Spleen (tissue), 7 donors: ENCODE results near the gene ATL1.

Experiments used
- POLR2A ChIP-seq, 3 donors: fragments of 450-650 bp; IDR thresholded peaks; one replicate each; pipeline ENCODE4 v1.5.1; 2017; ENCODE audit warnings: antibody characterized with exemption in 3 of 3, mild to moderate bottlenecking in 1 of 3
- POLR2AphosphoS5 ChIP-seq, 3 donors: sonication (generic); formaldehyde crosslinking; IDR thresholded peaks; one replicate each; pipeline ENCODE4 v1.5.1; 2017; ENCODE audit warnings: antibody characterized with exemption in 3 of 3
- TF ChIP-seq, protein P1 (sequence below), 11 experiments: fragments of 200-600 bp in 7 of 11; fragments of 450-650 bp in 4 of 11; sonication (generic) in 4 of 11; IDR thresholded peaks in 8 of 11; conservative IDR thresholded peaks in 3 of 11; 1 replicate in 7 of 11; 2 replicates in 4 of 11; pipeline versions ENCODE4 v1.4.0 to v1.8.0; 2016 to 2021; ENCODE audit warnings: antibody characterized with exemption in 11 of 11, inconsistent platforms in 4 of 11, mild to moderate bottlenecking in 1 of 11
- donor health status: DM: no; HTN: no; CAD: no; lungs with moderate emphysema.
- donor health status: DM: no; HTN: no; CAD: no.
- donor health status: DM: no; HTN: no; CAD: no.

DNA sequence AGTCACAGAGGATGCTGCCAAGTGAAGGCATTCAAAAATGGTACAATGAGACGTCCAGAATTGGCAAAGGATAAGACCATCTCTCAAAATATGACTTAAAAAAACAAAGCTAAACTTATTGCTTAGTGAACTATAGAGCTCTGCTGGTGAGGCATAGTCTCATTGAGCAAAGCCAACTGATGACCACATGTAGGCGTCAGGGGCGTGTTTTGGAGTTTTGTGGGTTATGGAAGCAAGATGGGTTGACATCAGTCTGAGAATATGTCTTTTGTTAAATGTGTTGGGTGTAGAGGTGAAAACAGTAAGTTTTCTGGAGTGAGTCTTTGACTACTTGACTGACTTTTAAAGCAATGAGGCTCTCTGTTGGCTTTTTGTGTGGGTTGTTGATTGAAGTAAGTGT is 47.2 kb downstream of the ATL1 start:
- TF ChIP-seq, protein P1, sequence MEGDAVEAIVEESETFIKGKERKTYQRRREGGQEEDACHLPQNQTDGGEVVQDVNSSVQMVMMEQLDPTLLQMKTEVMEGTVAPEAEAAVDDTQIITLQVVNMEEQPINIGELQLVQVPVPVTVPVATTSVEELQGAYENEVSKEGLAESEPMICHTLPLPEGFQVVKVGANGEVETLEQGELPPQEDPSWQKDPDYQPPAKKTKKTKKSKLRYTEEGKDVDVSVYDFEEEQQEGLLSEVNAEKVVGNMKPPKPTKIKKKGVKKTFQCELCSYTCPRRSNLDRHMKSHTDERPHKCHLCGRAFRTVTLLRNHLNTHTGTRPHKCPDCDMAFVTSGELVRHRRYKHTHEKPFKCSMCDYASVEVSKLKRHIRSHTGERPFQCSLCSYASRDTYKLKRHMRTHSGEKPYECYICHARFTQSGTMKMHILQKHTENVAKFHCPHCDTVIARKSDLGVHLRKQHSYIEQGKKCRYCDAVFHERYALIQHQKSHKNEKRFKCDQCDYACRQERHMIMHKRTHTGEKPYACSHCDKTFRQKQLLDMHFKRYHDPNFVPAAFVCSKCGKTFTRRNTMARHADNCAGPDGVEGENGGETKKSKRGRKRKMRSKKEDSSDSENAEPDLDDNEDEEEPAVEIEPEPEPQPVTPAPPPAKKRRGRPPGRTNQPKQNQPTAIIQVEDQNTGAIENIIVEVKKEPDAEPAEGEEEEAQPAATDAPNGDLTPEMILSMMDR (IDR thresholded peaks at IDR 0.05 in 8 of 11, conservative IDR thresholded peaks at IDR 0.05 in 3 of 11) = no peak
- TF ChIP-seq POLR2AphosphoS5 (IDR thresholded peaks at IDR 0.05) = no peak
- TF ChIP-seq POLR2A (IDR thresholded peaks at IDR 0.05) = no peak
